Measurements from ENCODE around the gene KBTBD6.
"Not testable (repeated sequence)": the region's sequence is repeated elsewhere in the genome, so short reads cannot be mapped to it uniquely, and the experiment has no call there.

The KBTBD6 gene

GRCh38 chr13:41098761-41099160 lies 33.8 kb downstream of the KBTBD6 start:
- in situ Hi-C loops (cut with MboI; ENCODE audit: low sequenced_read_pairs, unreplicated experiment): loop anchor here (25.0 kb wide), 1 partner anchor 539 kb away; no protein-coding TSS in a partner anchor
- TF ChIP-seq CTCF (IDR thresholded peaks at IDR 0.05; ENCODE audit: borderline replicate concordance, control extremely low read depth, extremely low read depth, insufficient read depth, missing control alignments): no peak
- DNase-seq (ENCODE audit: low spot score): no peak

- in situ Hi-C loops (cut with MboI; ENCODE audit: low sequenced_read_pairs, unreplicated experiment): loop anchor here (25.0 kb wide), 1 partner anchor 542 kb away; no protein-coding TSS in a partner anchor
- not testable (repeated sequence) for DNase-seq (ENCODE audit: low spot score)
These were observed 36.9 kb downstream of the KBTBD6 start for GRCh38 chr13:41095681-41096080.

- in situ Hi-C loops (cut with MboI; ENCODE audit: low sequenced_read_pairs, unreplicated experiment): loop anchor here (25.0 kb wide), 1 partner anchor 551 kb away; no protein-coding TSS in a partner anchor
- DNase-seq (ENCODE audit: low spot score): no peak
- TF ChIP-seq CTCF (IDR thresholded peaks at IDR 0.05; ENCODE audit: borderline replicate concordance, control extremely low read depth, extremely low read depth, insufficient read depth, missing control alignments): no peak
These were observed 46.5 kb downstream of the KBTBD6 start for GRCh38 chr13:41085961-41086585.

- in situ Hi-C loops (cut with MboI; ENCODE audit: low sequenced_read_pairs, unreplicated experiment): loop anchor here (10.0 to 25.0 kb wide), 2 partner anchors 145 to 558 kb away; no protein-coding TSS in a partner anchor
- no peak for DNase-seq (ENCODE audit: low spot score)
- TF ChIP-seq CTCF (IDR thresholded peaks at IDR 0.05; ENCODE audit: borderline replicate concordance, control extremely low read depth, extremely low read depth, insufficient read depth, missing control alignments): no peak
These were observed 52.9 kb downstream of the KBTBD6 start for GRCh38 chr13:41079725-41080124.
